ENCODE measurements around the gene CDCP1. TPM values are rescaled to one million over a fixed set of nuclear protein-coding genes. Genes with fewer than 3 reads are reported as not detected.

Gene CDCP1
- 10 to 100 TPM; 77.4 to 85.6 (median 80.3) TPM for total RNA-seq

GRCh38 chr3:45145681-45146614, at the start of gene CDCP1:
TSS of gene CDCP1 (minus strand) at chr3:45146378. CDS start at chr3:45146287, 91 bp downstream.
- TF ChIP-seq POLR2A (IDR thresholded peaks at IDR 0.05) (no peak), EP300 (IDR thresholded peaks at IDR 0.05) (no peak), CTCF (IDR thresholded peaks at IDR 0.05) (no peak), POLR2AphosphoS5 (IDR thresholded peaks at IDR 0.05) (no peak)
- H3K9me3 ChIP-seq = no peaks in the 10 kb centered on the region
- peak within 1 kb of the TSS; percentile 61 for H3K4me3 ChIP-seq
- no peaks in the 10 kb centered on the region for H3K36me3 ChIP-seq
- peak within 1 kb of the TSS; percentile 80 for H3K27ac ChIP-seq
- peaks cover 20% of the 10 kb centered on the region for H3K27me3 ChIP-seq
- H3K4me1 ChIP-seq = peaks cover 38% of the 10 kb centered on the region
- DNase-seq (ENCODE audit: low spot score in 2 of 2) = no peak
- 2% methylated on average over 63 of the region's 92 CpGs for WGBS

- Histone ChIP-seq H3K4me3 (no peak overlapping the region), H3K9me3 (no peaks in the 10 kb centered on the region), H3K36me3 (no peaks in the 10 kb centered on the region), H3K27ac (no peak overlapping the region), H3K27me3 (no peaks in the 10 kb centered on the region), H3K4me1 (peaks cover 5% of the 10 kb centered on the region)
- TF ChIP-seq POLR2AphosphoS5 (IDR thresholded peaks at IDR 0.05) (no peak), POLR2A (IDR thresholded peaks at IDR 0.05) (no peak), CTCF (IDR thresholded peaks at IDR 0.05) (no peak), EP300 (IDR thresholded peaks at IDR 0.05) (no peak)
- 93% methylated on average over 5 of the region's 5 CpGs for WGBS
- DNase-seq (ENCODE audit: low spot score in 2 of 2) = no peak
Measured at GRCh38 chr3:45194791-45195190, 48.6 kb upstream of the CDCP1 start.

GRCh38 chr3:45191924-45192417, 45.8 kb upstream of the CDCP1 start:
- DNase-seq (ENCODE audit: low spot score in 2 of 2) = no peak
- no peak for TF ChIP-seq CTCF (IDR thresholded peaks at IDR 0.05)
- TF ChIP-seq EP300 (IDR thresholded peaks at IDR 0.05) = no peak
- TF ChIP-seq POLR2A (IDR thresholded peaks at IDR 0.05) = no peak
- no peak for TF ChIP-seq POLR2AphosphoS5 (IDR thresholded peaks at IDR 0.05)
- Histone ChIP-seq H3K9me3 (no peaks in the 10 kb centered on the region), H3K36me3 (no peaks in the 10 kb centered on the region), H3K4me1 (no peaks in the 10 kb centered on the region), H3K4me3 (no peak overlapping the region), H3K27me3 (no peaks in the 10 kb centered on the region), H3K27ac (no peak overlapping the region)
- WGBS = 40% methylated on average over 3 of the region's 3 CpGs

GRCh38 chr3:45191424-45191823, 45.2 kb upstream of the CDCP1 start:
- Histone ChIP-seq H3K27ac (no peak overlapping the region), H3K4me1 (no peaks in the 10 kb centered on the region), H3K27me3 (no peaks in the 10 kb centered on the region), H3K36me3 (no peaks in the 10 kb centered on the region), H3K4me3 (no peak overlapping the region), H3K9me3 (no peaks in the 10 kb centered on the region)
- no peak for DNase-seq (ENCODE audit: low spot score in 2 of 2)
- 96% methylated on average over 4 of the region's 4 CpGs for WGBS
- no peak for TF ChIP-seq EP300 (IDR thresholded peaks at IDR 0.05)
- TF ChIP-seq POLR2A (IDR thresholded peaks at IDR 0.05) = no peak
- TF ChIP-seq CTCF (IDR thresholded peaks at IDR 0.05) = no peak
- no peak for TF ChIP-seq POLR2AphosphoS5 (IDR thresholded peaks at IDR 0.05)
